ENCODE data around the gene MUC5AC. TPM values are rescaled to one million over a fixed set of nuclear protein-coding genes. Genes with fewer than 3 reads are reported as not detected.
A peak's percentile ranks its signal among the peaks of the same experiment; 100 is the strongest.

The MUC5AC gene
- total RNA-seq, 1 experiment from 2014 or later, result 0.11 TPM

- BruUV-seq (replicated peaks), result no TSS peak
- H3K4me3 ChIP-seq (ENCODE audit: low read length), result no peak overlapping the region
- H3K27ac ChIP-seq (ENCODE audit: low read length), result no peak overlapping the region
- H3K9me3 ChIP-seq (ENCODE audit: low read length), result peaks cover 5% of the 10 kb centered on the region; the same call in 1 of the 2 replicates
- DNase-seq, result no peak
- H3K27me3 ChIP-seq (ENCODE audit: low read length), result no peaks in the 10 kb centered on the region
- no peaks in the 10 kb centered on the region for H3K79me2 ChIP-seq (ENCODE audit: low read length)
- no peak overlapping the region for H2AFZ ChIP-seq (ENCODE audit: low read length)
- H3K4me1 ChIP-seq (ENCODE audit: insufficient read depth, low read length), result no peaks in the 10 kb centered on the region
- H4K20me1 ChIP-seq (ENCODE audit: low read length), result no peaks in the 10 kb centered on the region
- no peaks in the 10 kb centered on the region for H3F3A ChIP-seq (ENCODE audit: low read length, unreplicated experiment)
- ChIA-PET POLR2A (ENCODE audit: unreplicated experiment) (no interaction called here), CTCF (no interaction called here)
- intact Hi-C loops (cut with micrococcal nuclease), result no loop called here
- H3K9me2 ChIP-seq (replicated peaks; ENCODE audit: low read length), result no peaks in the 10 kb centered on the region
- ATAC-seq, result no peak
- no peak for TF ChIP-seq EZH2 (IDR thresholded peaks at IDR 0.05; ENCODE audit: low read length, unreplicated experiment)
- TF ChIP-seq EZH2phosphoT487 (IDR thresholded peaks at IDR 0.05; ENCODE audit: borderline replicate concordance, low read length), result no peak
- TF ChIP-seq CTCF (conservative IDR thresholded peaks at IDR 0.05; ENCODE audit: low read depth, low read length), result no peak
- no peak overlapping the region for H3K9ac ChIP-seq (ENCODE audit: low read length)
- H3K36me3 ChIP-seq (ENCODE audit: low read depth, low read length), result no peaks in the 10 kb centered on the region
- H3K4me2 ChIP-seq (ENCODE audit: low read length), result no peak overlapping the region
Measured at GRCh38 chr11:1131033-1131911, 26.5 kb upstream of the MUC5AC start.

GRCh38 chr11:1134848-1135445 lies 22.8 kb upstream of the MUC5AC start:
- BruUV-seq (replicated peaks), result no TSS peak
- TF ChIP-seq EZH2phosphoT487 (IDR thresholded peaks at IDR 0.05; ENCODE audit: borderline replicate concordance, low read length) (no peak), EZH2 (IDR thresholded peaks at IDR 0.05; ENCODE audit: low read length, unreplicated experiment) (no peak), CTCF (conservative IDR thresholded peaks at IDR 0.05; ENCODE audit: low read depth, low read length) (no peak)
- Histone ChIP-seq H4K20me1 (ENCODE audit: low read length) (no peaks in the 10 kb centered on the region), H3K4me3 (ENCODE audit: low read length) (no peak overlapping the region), H3K27ac (ENCODE audit: low read length) (no peak overlapping the region), H3K9me2 (replicated peaks; ENCODE audit: low read length) (no peaks in the 10 kb centered on the region), H3F3A (ENCODE audit: low read length, unreplicated experiment) (no peaks in the 10 kb centered on the region), H3K9ac (ENCODE audit: low read length) (no peak overlapping the region), H3K4me1 (ENCODE audit: insufficient read depth, low read length) (peaks cover 11% of the 10 kb centered on the region; the same call in 1 of the 2 replicates), H3K36me3 (ENCODE audit: low read depth, low read length) (no peaks in the 10 kb centered on the region), H3K79me2 (ENCODE audit: low read length) (no peaks in the 10 kb centered on the region), H3K4me2 (ENCODE audit: low read length) (no peak overlapping the region), H3K27me3 (ENCODE audit: low read length) (no peaks in the 10 kb centered on the region), H3K9me3 (ENCODE audit: low read length) (peaks cover 5% of the 10 kb centered on the region; the same call in 1 of the 2 replicates), H2AFZ (ENCODE audit: low read length) (no peak overlapping the region)
- intact Hi-C loops (cut with micrococcal nuclease), result no loop called here
- ATAC-seq (no peak), DNase-seq (no peak)
- ChIA-PET POLR2A (ENCODE audit: unreplicated experiment) (no interaction called here), CTCF (no interaction called here)

- intact Hi-C loops (cut with micrococcal nuclease), result no loop called here
- Histone ChIP-seq H3K4me2 (ENCODE audit: low read length) (no peak overlapping the region), H3K9ac (ENCODE audit: low read length) (no peak overlapping the region), H3K4me3 (ENCODE audit: low read length) (no peak overlapping the region), H2AFZ (ENCODE audit: low read length) (no peak overlapping the region), H3K79me2 (ENCODE audit: low read length) (no peaks in the 10 kb centered on the region), H3K4me1 (ENCODE audit: insufficient read depth, low read length) (peaks cover 11% of the 10 kb centered on the region; the same call in 1 of the 2 replicates), H3K36me3 (ENCODE audit: low read depth, low read length) (no peaks in the 10 kb centered on the region), H3K9me3 (ENCODE audit: low read length) (peaks cover 5% of the 10 kb centered on the region; the same call in 1 of the 2 replicates), H3K9me2 (replicated peaks; ENCODE audit: low read length) (no peaks in the 10 kb centered on the region), H4K20me1 (ENCODE audit: low read length) (no peaks in the 10 kb centered on the region), H3F3A (ENCODE audit: low read length, unreplicated experiment) (no peaks in the 10 kb centered on the region), H3K27me3 (ENCODE audit: low read length) (no peaks in the 10 kb centered on the region), H3K27ac (ENCODE audit: low read length) (no peak overlapping the region)
- ChIA-PET POLR2A (ENCODE audit: unreplicated experiment) (no interaction called here), CTCF (no interaction called here)
- BruUV-seq (replicated peaks), result no TSS peak
- ATAC-seq (peak; percentile 84), DNase-seq (peak; percentile 45)
- TF ChIP-seq EZH2phosphoT487 (IDR thresholded peaks at IDR 0.05; ENCODE audit: borderline replicate concordance, low read length), result no peak
- TF ChIP-seq CTCF (conservative IDR thresholded peaks at IDR 0.05; ENCODE audit: low read depth, low read length), result no peak
- no peak for TF ChIP-seq EZH2 (IDR thresholded peaks at IDR 0.05; ENCODE audit: low read length, unreplicated experiment)
Measured at GRCh38 chr11:1138097-1138496, 19.7 kb upstream of the MUC5AC start.
